ENCODE measurements around the gene PEX5L. TPM values are rescaled to one million over a fixed set of nuclear protein-coding genes. Genes with fewer than 3 reads are reported as not detected.

The PEX5L gene
- total RNA-seq, 1 experiment from 2014 or later = not detected

- no peaks in the 10 kb centered on the region for H3K9me3 ChIP-seq (replicated peaks)
- H3K27me3 ChIP-seq = no peaks in the 10 kb centered on the region
- H3K27ac ChIP-seq = no peak overlapping the region
- no peaks in the 10 kb centered on the region for H3K36me3 ChIP-seq
- no peak for DNase-seq
- no peaks in the 10 kb centered on the region for H3K4me1 ChIP-seq
- no peak overlapping the region for H3K4me3 ChIP-seq
Observed at GRCh38 chr3:179876440-179876839, 160.3 kb downstream of the PEX5L start.

DNA sequence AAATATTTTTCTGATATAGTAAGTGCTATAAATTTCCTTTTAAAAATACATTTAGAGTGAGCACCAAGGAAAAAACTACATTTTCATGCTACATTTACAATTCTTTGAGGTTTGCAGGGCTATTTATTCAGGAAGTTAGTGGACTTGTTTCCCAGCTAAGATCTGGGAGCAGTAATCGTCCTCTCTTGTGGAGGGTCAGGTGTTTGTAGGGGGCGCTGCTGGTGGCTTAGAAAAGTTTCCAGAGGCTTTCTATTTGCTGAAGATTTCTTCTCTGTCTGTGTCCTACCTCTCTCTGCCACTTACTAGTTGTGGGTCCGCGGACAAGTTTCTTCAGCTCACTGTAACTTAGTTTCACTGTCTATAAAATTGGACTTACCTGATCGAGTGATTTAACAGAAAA, 163.9 kb downstream of the PEX5L start:
- no peaks in the 10 kb centered on the region for H3K36me3 ChIP-seq
- H3K4me3 ChIP-seq = no peak overlapping the region
- no peaks in the 10 kb centered on the region for H3K4me1 ChIP-seq
- no peaks in the 10 kb centered on the region for H3K9me3 ChIP-seq (replicated peaks)
- no peaks in the 10 kb centered on the region for H3K27me3 ChIP-seq
- DNase-seq = no peak
- no peak overlapping the region for H3K27ac ChIP-seq

- no peak for DNase-seq
- Histone ChIP-seq H3K27ac (no peak overlapping the region), H3K36me3 (no peaks in the 10 kb centered on the region), H3K4me3 (no peak overlapping the region), H3K9me3 (replicated peaks) (no peaks in the 10 kb centered on the region), H3K27me3 (no peaks in the 10 kb centered on the region), H3K4me1 (no peaks in the 10 kb centered on the region)
Observed at GRCh38 chr3:179871782-179872181, 165.0 kb downstream of the PEX5L start.

DNA sequence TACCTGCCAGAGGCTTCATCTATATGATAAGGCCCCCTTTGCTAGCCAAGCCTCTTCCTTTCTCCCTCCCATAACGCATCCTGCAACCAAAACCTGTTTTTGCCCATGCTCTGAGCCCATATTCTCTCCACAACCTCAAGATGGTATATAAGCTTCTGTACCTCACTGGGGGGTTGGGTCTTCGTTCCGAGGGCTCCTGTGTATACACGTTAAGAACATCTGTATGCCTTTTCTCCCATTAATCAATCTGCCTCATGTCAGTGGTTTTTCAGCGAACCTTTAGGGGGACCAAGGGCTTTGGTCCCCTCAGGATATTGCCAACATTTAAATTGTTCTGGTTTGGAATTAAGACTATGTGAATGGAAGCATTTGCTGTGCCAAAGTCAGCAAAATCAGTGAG, 168.0 kb downstream of the PEX5L start:
- no peaks in the 10 kb centered on the region for H3K4me1 ChIP-seq
- no peaks in the 10 kb centered on the region for H3K36me3 ChIP-seq
- no peaks in the 10 kb centered on the region for H3K27me3 ChIP-seq
- no peaks in the 10 kb centered on the region for H3K9me3 ChIP-seq (replicated peaks)
- no peak for DNase-seq
- no peak overlapping the region for H3K27ac ChIP-seq
- no peak overlapping the region for H3K4me3 ChIP-seq

- no peaks in the 10 kb centered on the region for H3K36me3 ChIP-seq
- H3K4me1 ChIP-seq = no peaks in the 10 kb centered on the region
- no peaks in the 10 kb centered on the region for H3K27me3 ChIP-seq
- DNase-seq = no peak
- no peaks in the 10 kb centered on the region for H3K9me3 ChIP-seq (replicated peaks)
- no peak overlapping the region for H3K27ac ChIP-seq
- H3K4me3 ChIP-seq = no peak overlapping the region
Observed at GRCh38 chr3:179867961-179868360, 168.8 kb downstream of the PEX5L start.

DNA sequence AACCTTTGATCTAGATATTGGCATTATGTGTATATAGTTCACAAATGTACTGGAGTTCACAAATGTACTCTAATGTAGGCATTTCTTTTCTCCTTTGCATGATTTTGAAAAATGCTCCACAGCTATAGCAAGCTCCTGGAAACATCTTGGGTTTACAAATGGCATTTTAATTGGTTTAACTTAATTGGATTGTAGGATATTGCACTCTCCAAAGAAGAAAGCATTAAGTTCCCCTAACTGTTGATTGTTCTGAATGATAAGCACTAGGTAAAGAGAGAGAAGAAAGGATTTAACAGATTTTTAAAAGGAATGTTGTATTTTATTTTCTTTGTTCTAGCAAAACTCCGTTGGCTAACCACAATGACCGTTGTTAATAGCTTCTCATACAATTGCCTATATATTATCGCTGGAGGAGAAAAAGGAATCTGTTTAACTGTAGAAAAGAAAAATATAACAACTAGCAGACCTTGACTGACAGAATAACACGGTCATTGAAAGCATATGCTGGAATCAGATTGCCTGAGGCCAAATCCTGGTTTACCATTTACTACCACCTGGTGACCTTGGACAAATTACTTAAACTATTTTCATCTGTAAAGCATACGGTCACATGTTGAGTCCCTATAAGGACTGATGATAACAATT, 170.8 kb downstream of the PEX5L start:
- no peaks in the 10 kb centered on the region for H3K36me3 ChIP-seq
- H3K9me3 ChIP-seq (replicated peaks) = no peaks in the 10 kb centered on the region
- DNase-seq = no peak
- no peak overlapping the region for H3K4me3 ChIP-seq
- no peaks in the 10 kb centered on the region for H3K4me1 ChIP-seq
- H3K27me3 ChIP-seq = no peaks in the 10 kb centered on the region
- H3K27ac ChIP-seq = no peak overlapping the region

DNA sequence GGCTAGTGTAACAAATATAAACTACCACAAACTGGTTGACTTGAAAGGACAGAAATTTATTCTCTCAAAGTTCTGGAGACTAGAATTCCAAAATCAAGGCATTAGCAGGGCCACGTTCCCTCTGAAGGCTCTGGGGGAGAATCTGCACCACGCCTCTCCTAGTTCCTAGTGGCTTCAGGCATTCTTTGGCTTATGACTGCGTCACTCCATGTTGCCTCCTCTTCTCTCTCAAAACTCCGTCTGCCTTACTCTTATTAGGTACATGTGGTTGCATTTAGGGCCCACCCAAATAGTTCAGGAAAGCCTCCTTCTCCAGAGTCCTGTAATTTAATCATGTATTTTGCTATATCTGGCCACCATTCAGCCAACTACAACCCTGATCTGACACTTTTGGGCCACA, 174.8 kb downstream of the PEX5L start:
- Histone ChIP-seq H3K4me3 (no peak overlapping the region), H3K36me3 (no peaks in the 10 kb centered on the region), H3K27ac (no peak overlapping the region), H3K27me3 (no peaks in the 10 kb centered on the region), H3K9me3 (replicated peaks) (no peaks in the 10 kb centered on the region), H3K4me1 (no peaks in the 10 kb centered on the region)
- DNase-seq = no peak

DNA sequence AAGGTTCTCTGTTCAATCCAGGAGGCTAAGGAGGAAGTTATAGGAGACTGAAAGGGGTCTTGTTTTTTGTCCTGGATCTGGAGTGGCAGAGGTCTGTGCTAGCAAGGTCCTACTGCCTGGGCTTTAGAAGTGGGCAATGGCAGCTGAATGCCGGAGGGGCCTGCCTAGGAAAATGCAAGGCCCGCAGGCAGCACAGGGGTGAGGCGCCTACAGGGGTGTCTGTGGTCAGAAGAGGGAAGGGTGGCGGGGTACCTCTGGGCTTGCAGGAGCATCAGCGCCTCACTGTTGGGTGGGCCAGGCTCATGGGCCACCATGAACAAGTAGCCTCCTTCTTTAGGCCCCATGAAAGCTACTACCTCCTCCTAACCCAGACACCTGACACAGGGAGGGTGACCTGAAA, 175.4 kb downstream of the PEX5L start:
- Histone ChIP-seq H3K9me3 (replicated peaks) (no peaks in the 10 kb centered on the region), H3K36me3 (no peaks in the 10 kb centered on the region), H3K4me1 (no peaks in the 10 kb centered on the region), H3K27me3 (no peaks in the 10 kb centered on the region), H3K27ac (no peak overlapping the region), H3K4me3 (no peak overlapping the region)
- DNase-seq = no peak

- Histone ChIP-seq H3K27me3 (no peaks in the 10 kb centered on the region), H3K27ac (no peak overlapping the region), H3K36me3 (no peaks in the 10 kb centered on the region), H3K4me1 (no peaks in the 10 kb centered on the region), H3K4me3 (no peak overlapping the region), H3K9me3 (replicated peaks) (no peaks in the 10 kb centered on the region)
- no peak for DNase-seq
Observed at GRCh38 chr3:179860275-179861107, 176.2 kb downstream of the PEX5L start.

DNA sequence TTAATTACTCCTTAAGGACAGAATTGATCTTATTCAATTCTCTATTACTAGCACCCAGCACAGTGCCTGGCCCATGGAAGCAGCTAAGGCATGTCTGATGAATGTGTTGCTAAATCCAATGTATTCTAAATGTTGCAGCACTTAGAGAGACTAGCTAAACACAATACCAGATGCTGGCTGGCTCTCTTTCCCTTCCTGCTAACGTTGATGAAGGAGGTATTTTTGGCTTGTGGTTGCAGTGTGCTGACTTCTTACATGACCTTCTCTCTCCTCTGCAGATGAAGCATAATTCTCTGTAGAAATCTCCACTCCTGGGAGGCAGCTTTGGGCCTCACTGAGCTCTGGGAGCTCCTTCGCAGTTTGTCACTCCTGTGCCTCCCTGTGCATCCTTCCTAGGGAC, 183.6 kb downstream of the PEX5L start:
- no peaks in the 10 kb centered on the region for H3K27me3 ChIP-seq
- no peaks in the 10 kb centered on the region for H3K36me3 ChIP-seq
- H3K9me3 ChIP-seq (replicated peaks) = no peaks in the 10 kb centered on the region
- DNase-seq = no peak
- no peak overlapping the region for H3K27ac ChIP-seq
- no peaks in the 10 kb centered on the region for H3K4me1 ChIP-seq
- no peak overlapping the region for H3K4me3 ChIP-seq

DNA sequence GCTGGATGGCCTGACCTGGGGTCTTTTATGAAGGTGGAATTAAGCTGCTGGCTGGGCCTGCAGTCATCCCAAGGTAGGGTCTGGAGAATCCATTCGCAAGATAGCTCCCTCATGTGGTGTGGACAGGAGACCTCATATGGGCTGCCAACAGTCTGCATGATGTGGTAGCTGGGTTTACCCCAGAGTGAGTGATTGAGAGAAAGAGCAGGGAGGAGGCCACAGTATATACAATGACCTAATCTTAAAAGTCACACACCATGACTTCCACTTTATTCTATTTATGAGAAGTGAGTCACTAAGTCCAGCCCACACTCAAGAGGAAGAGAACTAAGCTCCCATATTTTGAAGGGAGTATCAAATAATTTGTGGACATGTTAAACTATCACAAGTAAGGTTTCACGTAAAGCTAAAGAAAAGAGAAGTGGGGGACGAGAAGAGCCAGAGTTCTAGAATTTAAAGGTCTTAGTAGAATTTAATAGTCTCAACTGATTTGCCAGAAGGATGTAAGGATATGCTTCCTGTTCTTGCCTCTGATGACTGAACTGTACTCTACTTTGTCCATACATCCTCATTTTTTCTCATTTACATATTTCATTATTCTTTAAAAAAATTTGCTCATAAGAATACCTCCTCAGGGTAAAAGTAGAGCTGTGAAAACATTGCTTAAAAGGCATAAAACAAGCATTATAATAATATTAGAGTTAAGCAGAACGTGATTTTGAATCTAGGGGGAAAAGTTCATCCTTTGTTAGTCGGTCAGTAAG, 184.4 kb downstream of the PEX5L start:
- H3K4me1 ChIP-seq = no peaks in the 10 kb centered on the region
- H3K27ac ChIP-seq = no peak overlapping the region
- peak in 1 of 2 experiments; percentile 5 for DNase-seq
- no peaks in the 10 kb centered on the region for H3K9me3 ChIP-seq (replicated peaks)
- H3K27me3 ChIP-seq = no peaks in the 10 kb centered on the region
- H3K4me3 ChIP-seq = no peak overlapping the region
- H3K36me3 ChIP-seq = no peaks in the 10 kb centered on the region

DNA sequence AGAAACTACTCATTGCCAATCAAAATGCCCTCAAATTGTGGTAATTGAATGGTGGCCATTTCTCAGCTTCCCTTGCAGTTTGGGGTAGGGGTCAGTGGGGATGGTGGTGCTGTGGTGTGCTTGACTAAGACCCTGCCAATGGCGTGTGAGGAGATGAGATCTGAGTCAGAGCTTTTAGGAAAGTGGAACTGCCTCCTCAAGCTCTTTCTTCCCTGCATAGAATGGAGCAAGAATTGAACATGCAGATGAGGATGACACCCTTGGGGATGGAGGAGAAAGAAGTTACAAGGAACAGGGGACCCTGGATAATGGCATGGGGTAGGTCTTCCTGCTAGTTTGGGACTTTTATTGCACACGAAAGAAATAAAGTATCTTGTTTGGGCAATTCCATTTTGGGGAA, 188.0 kb downstream of the PEX5L start:
- DNase-seq = no peak
- Histone ChIP-seq H3K4me3 (no peak overlapping the region), H3K4me1 (no peaks in the 10 kb centered on the region), H3K36me3 (no peaks in the 10 kb centered on the region), H3K27me3 (no peaks in the 10 kb centered on the region), H3K27ac (no peak overlapping the region), H3K9me3 (replicated peaks) (no peaks in the 10 kb centered on the region)

DNA sequence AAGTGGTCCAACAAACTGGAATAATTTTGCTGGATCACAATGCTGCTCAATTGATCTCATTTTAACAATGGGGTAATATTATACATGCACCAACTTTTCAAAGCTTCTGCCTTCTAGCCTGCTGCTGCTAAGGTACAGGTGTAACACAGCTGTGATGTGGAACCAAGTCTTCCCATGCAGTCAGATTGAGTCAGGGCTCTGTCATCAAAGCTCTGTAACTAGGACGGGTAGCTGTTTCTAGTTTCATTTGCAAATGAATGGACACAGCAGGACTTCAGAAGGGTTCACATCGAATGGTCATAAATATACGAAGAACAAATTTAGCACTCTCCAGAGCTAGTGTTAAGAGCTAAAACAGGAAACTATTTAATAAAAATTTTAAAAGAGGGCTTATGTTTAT, 194.7 kb downstream of the PEX5L start:
- no peaks in the 10 kb centered on the region for H3K36me3 ChIP-seq
- no peak for DNase-seq
- no peak overlapping the region for H3K4me3 ChIP-seq
- H3K27me3 ChIP-seq = no peaks in the 10 kb centered on the region
- H3K9me3 ChIP-seq (replicated peaks) = no peaks in the 10 kb centered on the region
- H3K27ac ChIP-seq = no peak overlapping the region
- peaks cover 3% of the 10 kb centered on the region; the same call in 1 of the 2 replicates for H3K4me1 ChIP-seq

DNA sequence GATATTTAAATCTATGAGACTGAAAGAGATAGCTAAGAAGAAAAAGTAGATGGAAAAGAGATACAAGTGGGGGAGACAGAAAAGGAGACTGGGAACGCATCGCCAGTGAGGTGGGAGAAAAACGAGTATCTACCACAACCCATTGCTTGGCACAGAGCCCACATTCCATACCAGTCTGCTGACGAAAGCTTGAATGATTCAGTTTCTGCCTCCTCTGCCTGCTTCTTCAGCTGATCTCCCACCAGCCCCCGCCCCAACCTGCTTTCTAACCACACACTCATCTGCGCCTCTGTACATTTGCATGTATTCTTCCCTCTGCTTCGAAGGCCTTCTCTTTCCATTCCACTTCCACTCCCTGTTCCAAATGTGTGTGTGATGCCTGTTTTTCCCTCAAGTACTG, 195.8 kb downstream of the PEX5L start:
- Histone ChIP-seq H3K27me3 (no peaks in the 10 kb centered on the region), H3K27ac (no peak overlapping the region), H3K9me3 (replicated peaks) (no peaks in the 10 kb centered on the region), H3K4me1 (peaks cover 3% of the 10 kb centered on the region; the same call in 1 of the 2 replicates), H3K36me3 (no peaks in the 10 kb centered on the region), H3K4me3 (no peak overlapping the region)
- DNase-seq = peak; percentile 45 to 54

DNA sequence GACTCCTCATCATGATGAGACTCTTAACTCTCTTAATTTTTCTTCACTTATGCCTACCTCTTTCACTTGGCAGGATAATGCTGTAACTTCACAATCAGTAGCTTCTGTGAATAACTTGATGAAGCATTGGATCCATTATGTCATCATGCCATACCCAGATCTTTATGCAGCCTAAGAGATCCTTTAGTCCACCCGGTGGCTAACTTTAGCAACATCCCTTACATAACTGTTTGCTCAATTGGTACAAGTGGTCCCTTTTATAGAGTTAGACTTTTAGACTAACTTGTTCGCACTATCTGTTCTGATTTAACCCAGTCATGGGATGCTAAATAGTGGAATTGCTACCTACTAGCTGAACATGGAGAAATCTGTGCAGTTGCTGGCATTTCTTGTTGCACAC, 199.4 kb downstream of the PEX5L start:
- no peaks in the 10 kb centered on the region for H3K9me3 ChIP-seq (replicated peaks)
- H3K4me3 ChIP-seq = no peak overlapping the region
- no peak overlapping the region for H3K27ac ChIP-seq
- no peak for DNase-seq
- H3K27me3 ChIP-seq = peaks cover 3% of the 10 kb centered on the region; the same call in 1 of the 2 replicates
- peaks cover 3% of the 10 kb centered on the region; the same call in 1 of the 2 replicates for H3K4me1 ChIP-seq
- H3K36me3 ChIP-seq = no peaks in the 10 kb centered on the region
